ENCODE measurements around the gene PAK1.

DNA sequence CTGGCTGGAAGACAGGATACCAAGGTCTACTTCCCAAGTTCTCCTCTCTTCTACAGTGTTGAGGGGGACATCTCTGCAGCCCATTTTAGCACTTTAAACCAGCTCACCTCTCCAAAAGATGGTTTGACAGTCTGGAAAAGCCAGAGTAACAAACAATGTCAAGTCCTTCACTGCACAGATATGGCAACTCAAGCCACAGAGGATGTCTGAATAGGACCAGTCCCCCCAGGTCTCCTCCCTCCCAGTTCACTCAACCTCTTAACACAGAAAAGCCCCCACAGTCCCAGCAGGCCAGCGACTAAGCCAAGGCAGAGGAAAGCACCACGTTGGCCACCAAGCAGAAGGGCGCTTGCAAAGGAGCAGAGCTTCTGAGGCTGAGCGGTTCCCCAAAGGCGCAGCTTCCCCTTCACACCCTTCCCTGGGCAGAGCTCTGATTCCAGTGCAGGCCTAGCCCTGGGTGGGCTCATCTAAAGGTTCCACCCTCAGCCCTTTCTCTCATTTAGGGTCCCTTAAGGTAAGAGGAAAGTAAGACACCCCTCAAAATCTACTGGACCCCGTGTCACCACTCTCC lies 62.7 kb downstream of the PAK1 start:
- TF ChIP-seq POLR2A (IDR thresholded peaks at IDR 0.05; ENCODE audit: low read depth, low read length) (0 out of 2 replicates have a peak, but pooled peaks have one; percentile 6), POLR2AphosphoS5 (IDR thresholded peaks at IDR 0.05; ENCODE audit: low read depth, low read length) (no peak), TAF1 (IDR thresholded peaks at IDR 0.05; ENCODE audit: low read depth, low read length) (peak; percentile 16; the same call in 1 of the 2 replicates), SPI1 (IDR thresholded peaks at IDR 0.05; ENCODE audit: low read depth, low read length) (no peak), POU2F2 (IDR thresholded peaks at IDR 0.05; ENCODE audit: low read depth, low read length) (no peak)
